Heart left ventricle (tissue), 16 donors: ENCODE measurements around the gene RNF213. TPM values are rescaled to one million over a fixed set of nuclear protein-coding genes. Genes with fewer than 3 reads are reported as not detected.

Source experiments
- ATAC-seq, 4 donors: fragments of 200-7000 bp; cut with Tn5 transposase; one replicate each; pipeline ENCODE4 v1.9.1; 2020 to 2022; ENCODE audit warnings: moderate library complexity in 4 of 4, mild to moderate bottlenecking in 3 of 4, moderate number of reproducible peaks in 1 of 4
- DNase-seq, 5 donors: peaks; one replicate each; pipeline ENCODE4 v3.0.0-alpha.2; 2020
- H3K27ac ChIP-seq, 12 donors: fragments of 200-600 bp; sonication (generic) in 4 of 12; one replicate each; pipeline versions ENCODE4 v1.5.0 to v1.8.0; 2016 to 2022; ENCODE audit warnings: mild to moderate bottlenecking in 2 of 12
- H3K27me3 ChIP-seq, 9 donors: fragments of 200-600 bp; sonication (generic) in 2 of 9; one replicate each; pipeline versions ENCODE4 v1.5.1 to v1.8.0; 2016 to 2022; ENCODE audit warnings: mild to moderate bottlenecking in 3 of 9
- H3K36me3 ChIP-seq, 9 donors: fragments of 200-600 bp; sonication (generic) in 2 of 9; one replicate each; pipeline versions ENCODE4 v1.5.0 to v1.8.0; 2018 to 2022; ENCODE audit warnings: mild to moderate bottlenecking in 2 of 9
- H3K4me1 ChIP-seq, 12 donors: fragments of 200-600 bp; sonication (generic) in 4 of 12; one replicate each; pipeline versions ENCODE4 v1.5.0 to v1.8.0; 2016 to 2022; ENCODE audit warnings: mild to moderate bottlenecking in 3 of 12
- H3K4me3 ChIP-seq, 12 donors: fragments of 200-600 bp; sonication (generic) in 4 of 12; one replicate each; pipeline versions ENCODE4 v1.5.0 to v1.8.0; 2017 to 2022; ENCODE audit warnings: mild to moderate bottlenecking in 9 of 12, moderate library complexity in 4 of 12
- H3K9me3 ChIP-seq, 12 donors: fragments of 200-600 bp; sonication (generic) in 4 of 12; one replicate each; pipeline versions ENCODE4 v1.5.0 to v1.8.0; 2016 to 2022; ENCODE audit warnings: mild to moderate bottlenecking in 1 of 12
- POLR2A ChIP-seq, 2 donors: fragments of 450-650 bp; IDR thresholded peaks; one replicate each; pipeline ENCODE4 v1.6.1; 2017; ENCODE audit warnings: antibody characterized with exemption in 2 of 2, mild to moderate bottlenecking in 2 of 2, moderate library complexity in 2 of 2
- WGBS, 4 donors: extraction: QIAGEN DNeasy Blood & Tissue Kit in 2 of 4; methylation state at CpG; one replicate each; pipeline versions ENCODE4 v1.1.5 to v1.1.7; 2013 to 2018; 5-methylcytosine and 5-hydroxymethylcytosine counted together
- intact Hi-C, 10 donors: fragments of 100-400 bp; cut with DNase I; formaldehyde crosslinking; loops; one replicate each; pipeline versions ENCODE4 v1.11.1 to v1.14.2; 2022
- polyA plus RNA-seq, 2 donors: library from polyadenylated mRNA; stranded (reverse); fragments of 200-250 nt; gene quantifications; one replicate each; pipeline ENCODE4 v1.2.3, GENCODE V29; 2013
- total RNA-seq, 9 donors: library from RNA; depleted of rRNA in 2 of 9; stranded (reverse); fragments of >200 nt in 2 of 9; fragmentation: NEBNext Ultra II Directional in 3 of 9; extraction: Animal tissue kit (Norgen Biotek cat#: 25700) in 3 of 9; gene quantifications; one replicate each; pipeline versions ENCODE4 v1.1.0 to v1.2.4, GENCODE V29; 2016 to 2023
- TF ChIP-seq, protein P1 (sequence below), 12 donors: fragments of 200-600 bp; sonication (generic) in 4 of 12; IDR thresholded peaks; one replicate each; pipeline versions ENCODE4 v1.5.0 to v1.8.0; 2018 to 2022; ENCODE audit warnings: antibody characterized with exemption in 12 of 12, mild to moderate bottlenecking in 5 of 12
- donor health status: ischemic (EF 13 %, LVEDD 7.1; RV severe dilation, severe dysfunction).
- donor health status: healthy with polysubstance abuse.
- donor health status: DM: no; HTN: yes; CAD: no.
- donor health status: DM: no; HTN: no; CAD: no.
- donor health status: ischemic (EF 25% LVEDD 6.9; RV normal size, moderate dysfunction).
- donor health status: ischemic (EF 25% LVEDD 5.7; RV mildly dilated, moderate dysfunction).
- donor health status: healthy.
- donor health status: DM: yes; HTN: yes; CAD: no.
- donor health status: ischemic (EF 35%, LVEDD 5.7; RV mildly dilated, moderate dysfunction).
- donor health status: nonischemic (EF 11% LVEDD 7.7; RV severe dilation, severe dysfunction).
- donor health status: DM: yes; HTN: yes; CAD: no.
- donor health status: PGD.
- donor health status: ischemic (EF 29% LVEDD 5.4; RV normal size, mild dysfunction).
- donor health status: nonischemic (EF 23%, LVEDD 6.1; RV moderate dilation, normal function).

RNF213 gene
- total and polyA plus RNA-seq, 11 donors, result 23.1 to 167 (median 31.4) TPM

DNA sequence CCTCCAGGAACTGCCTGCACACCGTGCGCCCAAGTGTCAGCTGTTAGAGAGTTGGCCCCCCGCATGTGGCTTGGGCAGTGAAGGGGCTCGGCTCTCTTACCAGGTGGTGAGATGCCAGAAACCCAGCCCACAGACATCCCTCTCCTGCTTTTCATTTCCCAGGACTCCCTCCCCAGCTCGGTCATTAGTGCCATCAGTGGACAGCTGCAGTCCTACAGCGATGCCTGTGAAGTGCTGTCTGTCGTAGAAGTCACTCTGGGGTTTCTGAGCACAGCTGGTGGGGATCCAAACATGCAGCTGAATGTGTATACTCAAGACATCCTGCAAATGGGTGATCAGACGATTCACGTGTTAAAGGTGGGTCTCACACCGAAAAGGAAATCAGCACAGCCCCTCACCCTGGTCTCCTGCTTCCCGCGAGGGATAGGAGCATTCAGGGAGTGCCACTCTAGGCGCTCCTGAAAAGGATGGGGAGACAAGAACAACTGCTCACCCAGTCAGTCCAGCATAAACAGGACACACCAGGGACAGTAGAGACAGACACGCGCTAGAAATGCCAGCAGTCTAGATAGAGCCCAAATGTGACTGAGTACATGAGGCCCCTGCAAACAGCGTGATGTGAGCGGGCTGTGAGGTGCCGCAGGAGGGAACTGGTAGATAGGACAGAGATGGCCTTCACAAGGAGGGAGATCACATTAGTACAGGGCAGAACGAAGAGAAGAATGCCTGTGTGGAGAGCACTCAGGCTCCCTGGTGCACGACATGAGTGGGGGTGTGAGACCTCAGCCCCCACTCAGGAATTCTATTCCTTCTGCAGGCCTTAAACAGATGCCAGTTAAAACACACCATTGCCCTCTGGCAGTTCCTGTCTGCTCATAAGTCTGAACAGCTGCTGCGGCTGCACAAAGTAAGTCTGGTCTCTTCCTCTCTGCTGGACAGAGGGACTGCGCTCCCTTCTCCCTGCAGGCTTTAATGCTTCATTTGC, 128.7 kb downstream of the RNF213 start:
- no peak for DNase-seq
- intact Hi-C loops, result no loop called here
- Histone ChIP-seq H3K4me1 (peaks cover 0 to 8% (median 1%) of the 10 kb centered on the region in 12 donors), H3K9me3 (no peaks in the 10 kb centered on the region), H3K27ac (no peak overlapping the region), H3K27me3 (no peaks in the 10 kb centered on the region), H3K36me3 (peaks cover 0 to 100% (median 99%) of the 10 kb centered on the region in 9 donors), H3K4me3 (no peak overlapping the region)
- 92 to 95% (median 93%) methylated on average over 19 to 22 of the region's 22 CpGs for WGBS, 4 donors
- no peak for TF ChIP-seq POLR2A (IDR thresholded peaks at IDR 0.05)
- TF ChIP-seq, protein P1, sequence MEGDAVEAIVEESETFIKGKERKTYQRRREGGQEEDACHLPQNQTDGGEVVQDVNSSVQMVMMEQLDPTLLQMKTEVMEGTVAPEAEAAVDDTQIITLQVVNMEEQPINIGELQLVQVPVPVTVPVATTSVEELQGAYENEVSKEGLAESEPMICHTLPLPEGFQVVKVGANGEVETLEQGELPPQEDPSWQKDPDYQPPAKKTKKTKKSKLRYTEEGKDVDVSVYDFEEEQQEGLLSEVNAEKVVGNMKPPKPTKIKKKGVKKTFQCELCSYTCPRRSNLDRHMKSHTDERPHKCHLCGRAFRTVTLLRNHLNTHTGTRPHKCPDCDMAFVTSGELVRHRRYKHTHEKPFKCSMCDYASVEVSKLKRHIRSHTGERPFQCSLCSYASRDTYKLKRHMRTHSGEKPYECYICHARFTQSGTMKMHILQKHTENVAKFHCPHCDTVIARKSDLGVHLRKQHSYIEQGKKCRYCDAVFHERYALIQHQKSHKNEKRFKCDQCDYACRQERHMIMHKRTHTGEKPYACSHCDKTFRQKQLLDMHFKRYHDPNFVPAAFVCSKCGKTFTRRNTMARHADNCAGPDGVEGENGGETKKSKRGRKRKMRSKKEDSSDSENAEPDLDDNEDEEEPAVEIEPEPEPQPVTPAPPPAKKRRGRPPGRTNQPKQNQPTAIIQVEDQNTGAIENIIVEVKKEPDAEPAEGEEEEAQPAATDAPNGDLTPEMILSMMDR (IDR thresholded peaks at IDR 0.05), result no peak
- ATAC-seq, result no peak

DNA sequence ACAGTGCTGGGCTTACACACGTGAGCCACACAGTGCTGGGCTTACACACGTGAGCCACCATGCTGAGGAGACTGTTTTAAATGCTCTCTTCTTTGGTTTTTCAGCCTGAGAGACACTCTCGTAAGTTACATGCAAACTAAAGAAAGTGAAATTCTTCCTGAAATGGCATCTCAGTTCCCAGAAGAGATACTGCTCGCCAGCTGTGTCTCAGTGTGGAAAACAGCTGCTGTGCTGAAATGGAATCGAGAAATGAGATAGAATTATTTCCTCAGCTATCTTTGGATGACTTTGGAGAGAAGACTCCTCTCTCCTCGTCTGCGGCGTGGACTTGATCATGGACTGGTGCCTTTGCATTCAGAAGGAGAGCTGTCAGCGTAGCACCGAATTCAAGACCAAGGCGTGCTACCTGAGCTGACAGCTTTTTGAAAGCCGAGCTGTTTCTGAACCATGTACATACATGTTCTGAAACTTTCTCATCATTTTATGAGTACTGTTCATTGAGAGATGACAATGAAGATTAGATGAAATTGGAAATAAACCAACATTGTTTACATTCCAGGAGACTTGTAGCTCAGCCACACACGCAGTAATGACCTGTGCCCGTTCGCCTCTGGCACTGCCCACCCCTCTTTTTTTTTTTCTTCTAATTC, 132.7 kb downstream of the RNF213 start:
- 75 to 82% (median 79%) methylated on average over 15 of the region's 15 CpGs for WGBS, 4 donors

DNA sequence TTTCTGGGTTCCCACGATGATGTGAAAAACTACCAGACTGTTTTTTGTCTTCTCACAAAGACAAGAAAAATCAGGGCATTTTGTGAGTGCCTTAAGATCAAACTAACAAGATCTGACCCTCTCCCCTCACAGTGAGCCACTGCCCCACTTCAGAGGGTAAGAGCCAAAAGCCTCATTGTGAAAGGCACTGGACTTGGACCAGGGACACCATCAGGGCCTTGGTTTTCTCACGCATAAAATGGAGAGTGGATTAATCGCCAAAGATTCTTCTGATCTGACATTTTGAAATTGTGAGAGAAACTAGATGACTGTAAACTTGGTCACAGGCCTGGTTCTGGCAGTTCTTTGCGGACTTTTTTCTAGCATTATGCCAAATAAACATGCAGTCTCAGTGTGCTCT, 133.3 kb downstream of the RNF213 start:
- Histone ChIP-seq H3K4me1 (peaks cover 0 to 22% (median 10%) of the 10 kb centered on the region in 12 donors), H3K27me3 (no peaks in the 10 kb centered on the region), H3K4me3 (no peak overlapping the region), H3K27ac (peak overlapping the region in 2 of 12 donors; percentile 23 to 32), H3K36me3 (peaks cover 0 to 73% (median 65%) of the 10 kb centered on the region in 9 donors), H3K9me3 (no peaks in the 10 kb centered on the region)
- intact Hi-C loops, result no loop called here
- ATAC-seq (no peak), DNase-seq (no peak)
- TF ChIP-seq, protein P1 (IDR thresholded peaks at IDR 0.05), result no peak
- no peak for TF ChIP-seq POLR2A (IDR thresholded peaks at IDR 0.05)
- 86 to 91% (median 88%) methylated on average over 4 of the region's 4 CpGs for WGBS, 4 donors

More for the DNA sequence above, 132.7 kb downstream of the RNF213 start:
- Histone ChIP-seq H3K27ac (peak overlapping the region in 1 of 12 donors; percentile 21), H3K4me1 (peaks cover 0 to 22% (median 10%) of the 10 kb centered on the region in 12 donors), H3K9me3 (no peaks in the 10 kb centered on the region), H3K36me3 (peaks cover 0 to 79% (median 71%) of the 10 kb centered on the region in 9 donors), H3K27me3 (no peaks in the 10 kb centered on the region), H3K4me3 (no peak overlapping the region)
- DNase-seq (no peak), ATAC-seq (no peak)
- TF ChIP-seq, protein P1 (IDR thresholded peaks at IDR 0.05), result no peak
- TF ChIP-seq POLR2A (IDR thresholded peaks at IDR 0.05), result no peak
- intact Hi-C loops, result no loop called here
